Thymus (tissue), 11 donors: ENCODE results near the gene ZNF227. TPM values are rescaled to one million over a fixed set of nuclear protein-coding genes. Genes with fewer than 3 reads are reported as not detected.

Source experiments
- DNase-seq, 9 donors: peaks; one replicate each; pipeline ENCODE4 v3.0.0-alpha.2; 2013; ENCODE audit warnings: low spot score in 9 of 9, low read depth in 6 of 9, missing footprints in 1 of 9
- H3K27ac ChIP-seq, 2 donors: one replicate each; pipeline ENCODE4 v1.5.1; 2013; ENCODE audit warnings: control low read depth in 1 of 2, low read depth in 1 of 2, low read length in 1 of 2, mild to moderate bottlenecking in 1 of 2, moderate library complexity in 1 of 2
- H3K27me3 ChIP-seq, 2 donors: one replicate each; pipeline ENCODE4 v1.5.1; 2013; ENCODE audit warnings: low read length in 1 of 2; ENCODE audit not compliant: control insufficient read depth in 2 of 2, insufficient read depth in 1 of 2
- H3K36me3 ChIP-seq, 2 donors: one replicate each; pipeline ENCODE4 v1.5.1; 2013; ENCODE audit warnings: low read length in 1 of 2, mild to moderate bottlenecking in 1 of 2, moderate library complexity in 1 of 2; ENCODE audit not compliant: control insufficient read depth in 2 of 2, insufficient read depth in 2 of 2
- H3K4me1 ChIP-seq, 2 donors: one replicate each; pipeline ENCODE4 v1.5.1; 2013; ENCODE audit warnings: low read length in 2 of 2; ENCODE audit not compliant: control insufficient read depth in 2 of 2, insufficient read depth in 2 of 2
- H3K4me3 ChIP-seq, 2 donors: one replicate each; pipeline ENCODE4 v1.5.1; 2013; ENCODE audit warnings: low read length in 2 of 2, control low read depth in 1 of 2, mild to moderate bottlenecking in 1 of 2
- H3K9me3 ChIP-seq, 2 donors: one replicate each; pipeline ENCODE4 v1.5.1; 2013; ENCODE audit warnings: low read length in 1 of 2, mild to moderate bottlenecking in 1 of 2; ENCODE audit not compliant: control insufficient read depth in 2 of 2, insufficient read depth in 1 of 2
- WGBS: extraction: QIAGEN DNeasy Blood & Tissue Kit; methylation state at CpG from one replicate; pipeline ENCODE4 v1.1.7; 2013; 5-methylcytosine and 5-hydroxymethylcytosine counted together
- polyA plus RNA-seq: library from polyadenylated mRNA; stranded (reverse); fragments of 200-250 nt; gene quantifications from one replicate; pipeline ENCODE4 v1.2.3, GENCODE V29; 2013
- total RNA-seq: library from RNA; stranded (reverse); fragments of 120-200 nt; gene quantifications from one replicate; pipeline ENCODE4 v1.2.4, GENCODE V29; 2013
- donor health status: healthy.

ZNF227 gene
- total and polyA plus RNA-seq, 2 donors, result 10.7 to 23.8 TPM

GRCh38 chr19:44255705-44256411 lies 43.5 kb downstream of the ZNF227 start:
- H3K36me3 ChIP-seq, result no peaks in the 10 kb centered on the region
- H3K4me1 ChIP-seq, result peaks cover 0 to 8% of the 10 kb centered on the region in 2 donors
- H3K9me3 ChIP-seq, result peaks cover 0 to 7% of the 10 kb centered on the region in 2 donors
- no peak overlapping the region for H3K27ac ChIP-seq
- H3K4me3 ChIP-seq, result no peak overlapping the region
- DNase-seq, result no peak
- H3K27me3 ChIP-seq, result no peaks in the 10 kb centered on the region

DNA sequence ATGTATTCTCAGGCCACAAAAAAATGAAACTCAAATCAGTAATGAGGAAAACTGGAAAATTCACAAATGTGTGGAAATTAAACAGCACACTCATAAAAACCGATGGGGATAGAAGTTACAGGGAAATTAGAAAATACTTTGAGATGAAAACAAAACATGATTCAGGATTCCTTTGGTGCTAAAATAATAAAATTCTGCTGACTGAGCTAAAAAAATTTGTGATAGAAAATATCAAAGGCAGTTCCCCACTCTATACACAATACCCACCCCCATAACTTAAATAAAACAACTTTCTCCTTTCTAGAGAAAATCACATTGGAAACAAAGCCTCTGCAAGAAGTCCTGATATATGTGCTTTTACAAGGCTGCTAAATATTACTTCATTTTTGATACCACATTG lies 45.8 kb downstream of the ZNF227 start:
- Histone ChIP-seq H3K36me3 (no peaks in the 10 kb centered on the region), H3K9me3 (peaks cover 0 to 7% of the 10 kb centered on the region in 2 donors), H3K27ac (no peak overlapping the region), H3K27me3 (no peaks in the 10 kb centered on the region), H3K4me3 (no peak overlapping the region), H3K4me1 (peaks cover 0 to 8% of the 10 kb centered on the region in 2 donors)
- WGBS, result 97% methylated on average over 1 of the region's 1 CpG
- DNase-seq, result no peak

DNA sequence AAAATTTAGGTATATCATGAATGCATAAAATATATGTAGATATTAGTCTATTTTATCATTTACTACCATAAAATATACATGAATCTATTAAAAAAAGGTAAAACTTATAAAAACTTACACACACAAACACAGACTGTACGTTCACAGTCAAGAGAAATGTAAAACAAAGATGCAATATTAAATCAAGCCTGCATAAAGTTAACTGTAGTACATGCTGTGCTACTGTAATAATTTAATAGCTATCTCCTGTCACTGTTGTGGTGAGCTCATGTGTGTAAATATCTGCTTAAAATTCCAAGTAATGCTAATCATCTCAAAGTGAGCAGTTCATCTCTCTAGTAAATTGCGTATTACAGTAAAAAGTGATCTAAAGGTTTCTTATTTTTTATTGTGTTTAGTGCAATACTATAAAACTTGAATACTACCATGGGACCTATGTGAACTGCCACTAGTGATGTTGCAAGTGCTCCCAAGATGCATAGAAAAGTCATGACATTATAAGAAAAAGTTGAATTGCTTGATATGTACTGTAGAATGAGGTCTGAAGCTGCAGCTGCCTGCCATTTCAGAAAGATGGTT lies 46.6 kb downstream of the ZNF227 start:
- 98% methylated on average over 2 of the region's 2 CpGs for WGBS
- Histone ChIP-seq H3K36me3 (no peaks in the 10 kb centered on the region), H3K9me3 (peaks cover 0 to 7% of the 10 kb centered on the region in 2 donors)

GRCh38 chr19:44260343-44260681 lies 48.0 kb downstream of the ZNF227 start:
- WGBS, result 18% methylated on average over 7 of the region's 7 CpGs
- H3K27ac ChIP-seq, result peak overlapping the region in 1 of 2 donors; percentile 56

More for the DNA sequence above, 46.6 kb downstream of the ZNF227 start:
- Histone ChIP-seq H3K27me3 (no peaks in the 10 kb centered on the region), H3K4me1 (peaks cover 0 to 8% of the 10 kb centered on the region in 2 donors), H3K27ac (no peak overlapping the region), H3K4me3 (no peak overlapping the region)
- no peak for DNase-seq

GRCh38 chr19:44260695-44261446 lies 48.5 kb downstream of the ZNF227 start:
- Histone ChIP-seq H3K27ac (no peak overlapping the region), H3K9me3 (peaks cover 0 to 7% of the 10 kb centered on the region in 2 donors), H3K36me3 (no peaks in the 10 kb centered on the region), H3K4me3 (no peak overlapping the region), H3K4me1 (peaks cover 0 to 8% of the 10 kb centered on the region in 2 donors), H3K27me3 (no peaks in the 10 kb centered on the region)
- WGBS, result 87% methylated on average over 6 of the region's 6 CpGs
- DNase-seq, result no peak

More at GRCh38 chr19:44260343-44260681, 48.0 kb downstream of the ZNF227 start:
- Histone ChIP-seq H3K9me3 (peaks cover 0 to 7% of the 10 kb centered on the region in 2 donors), H3K4me1 (peaks cover 0 to 8% of the 10 kb centered on the region in 2 donors), H3K27me3 (no peaks in the 10 kb centered on the region), H3K36me3 (no peaks in the 10 kb centered on the region), H3K4me3 (peak overlapping the region; percentile 50 to 51)
- DNase-seq, result peak in 3 of 9 donors; percentile 3 to 15 (median 4)

GRCh38 chr19:44277331-44277730 lies 65.0 kb downstream of the ZNF227 start:
- 99% methylated on average over 1 of the region's 1 CpG for WGBS
- no peak for DNase-seq
- Histone ChIP-seq H3K27ac (no peak overlapping the region), H3K27me3 (no peaks in the 10 kb centered on the region), H3K4me3 (no peak overlapping the region), H3K9me3 (no peaks in the 10 kb centered on the region), H3K36me3 (peaks cover 0 to 6% of the 10 kb centered on the region in 2 donors), H3K4me1 (no peaks in the 10 kb centered on the region)

DNA sequence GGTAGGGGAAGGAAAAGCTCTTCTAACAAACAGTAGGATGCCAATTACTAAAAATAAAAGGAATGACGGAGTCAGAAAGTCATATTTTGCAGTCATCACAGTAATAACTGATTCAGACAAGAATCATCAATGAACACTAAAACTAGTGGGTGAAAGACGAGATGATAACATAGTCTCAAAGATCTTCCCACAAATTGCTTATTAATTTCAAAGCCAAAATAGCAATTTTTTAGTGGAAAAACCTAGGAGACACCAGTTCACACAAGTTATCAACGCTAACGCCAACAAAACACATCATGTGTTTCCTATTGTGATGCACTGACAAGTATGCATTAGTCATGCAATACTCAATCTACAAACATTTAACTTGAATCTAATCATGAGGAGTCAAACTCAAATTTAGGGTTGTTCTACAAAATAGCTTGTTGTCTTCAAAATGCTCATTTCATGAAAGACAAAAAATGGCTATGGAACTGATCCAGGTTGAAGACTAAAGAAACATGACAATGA lies 65.9 kb downstream of the ZNF227 start:
- Histone ChIP-seq H3K36me3 (peaks cover 0 to 6% of the 10 kb centered on the region in 2 donors), H3K4me1 (no peaks in the 10 kb centered on the region), H3K27ac (no peak overlapping the region), H3K4me3 (no peak overlapping the region), H3K27me3 (no peaks in the 10 kb centered on the region), H3K9me3 (no peaks in the 10 kb centered on the region)
- no peak for DNase-seq
- 97% methylated on average over 4 of the region's 4 CpGs for WGBS

GRCh38 chr19:44280916-44281315 lies 68.6 kb downstream of the ZNF227 start:
- Histone ChIP-seq H3K4me1 (no peaks in the 10 kb centered on the region), H3K9me3 (no peaks in the 10 kb centered on the region), H3K27ac (no peak overlapping the region), H3K36me3 (no peaks in the 10 kb centered on the region), H3K4me3 (no peak overlapping the region), H3K27me3 (no peaks in the 10 kb centered on the region)
- 94% methylated on average over 10 of the region's 10 CpGs for WGBS
- no peak for DNase-seq

GRCh38 chr19:44282846-44283245 lies 70.5 kb downstream of the ZNF227 start:
- Histone ChIP-seq H3K4me3 (no peak overlapping the region), H3K27ac (no peak overlapping the region), H3K36me3 (peaks cover 4 to 8% of the 10 kb centered on the region in 2 donors), H3K9me3 (no peaks in the 10 kb centered on the region), H3K27me3 (no peaks in the 10 kb centered on the region), H3K4me1 (no peaks in the 10 kb centered on the region)
- no peak for DNase-seq
- WGBS, result 96% methylated on average over 3 of the region's 3 CpGs
